ENCODE measurements around the gene YBEY.
"Not testable (repeated sequence)": the region's sequence is repeated elsewhere in the genome, so short reads cannot be mapped to it uniquely, and the experiment has no call there.

Gene YBEY

GRCh38 chr21:46285761-46286647 lies at the start of gene YBEY:
YBEY (plus strand) TSS chr21:46286342; CDS start chr21:46286914, 572 bp downstream.
- DNase-seq, result peak; percentile 90

GRCh38 chr21:46237474-46237873 lies 48.7 kb upstream of the YBEY start:
- DNase-seq, result no peak

- no peak for DNase-seq
Measured at GRCh38 chr21:46239817-46240325, 46.3 kb upstream of the YBEY start.

GRCh38 chr21:46241577-46241976 lies 44.6 kb upstream of the YBEY start:
- not testable (repeated sequence) for DNase-seq

- no peak for DNase-seq
Measured at GRCh38 chr21:46243325-46243724, 42.8 kb upstream of the YBEY start.

GRCh38 chr21:46243960-46244361 lies 42.2 kb upstream of the YBEY start:
- no peak for DNase-seq

- no peak for DNase-seq
Measured at GRCh38 chr21:46244602-46245001, 41.5 kb upstream of the YBEY start.

GRCh38 chr21:46245213-46245915 lies 40.8 kb upstream of the YBEY start:
- DNase-seq, result no peak

GRCh38 chr21:46246345-46246744 lies 39.8 kb upstream of the YBEY start:
- DNase-seq, result no peak

GRCh38 chr21:46247699-46248421 lies 38.3 kb upstream of the YBEY start:
- no peak for DNase-seq

GRCh38 chr21:46248422-46248782 lies 37.7 kb upstream of the YBEY start:
- no peak for DNase-seq

- no peak for DNase-seq
Measured at GRCh38 chr21:46248827-46249226, 37.3 kb upstream of the YBEY start.

- no peak for DNase-seq
Measured at GRCh38 chr21:46250146-46250725, 35.9 kb upstream of the YBEY start.

- DNase-seq, result no peak
Measured at GRCh38 chr21:46252840-46253239, 33.3 kb upstream of the YBEY start.

- DNase-seq, result peak; percentile 7
Measured at GRCh38 chr21:46253610-46254124, 32.5 kb upstream of the YBEY start.

- no peak for DNase-seq
Measured at GRCh38 chr21:46254208-46254975, 31.8 kb upstream of the YBEY start.

- DNase-seq, result no peak
Measured at GRCh38 chr21:46255166-46255565, 31.0 kb upstream of the YBEY start.

GRCh38 chr21:46255758-46256337 lies 30.3 kb upstream of the YBEY start:
- no peak for DNase-seq

- DNase-seq, result no peak
Measured at GRCh38 chr21:46256501-46256994, 29.6 kb upstream of the YBEY start.

- DNase-seq, result no peak
Measured at GRCh38 chr21:46264046-46264689, 22.0 kb upstream of the YBEY start.

- no peak for DNase-seq
Measured at GRCh38 chr21:46264690-46265144, 21.4 kb upstream of the YBEY start.

Measured in fibroblast of upper back skin (primary cell).